GM23338 (cell line): ENCODE data around the gene TSHZ2. TPM values are rescaled to one million over a fixed set of nuclear protein-coding genes. Genes with fewer than 3 reads are reported as not detected.

Source experiments
- ATAC-seq: fragments of 200-7000 bp; cut with Tn5 transposase; 3 replicates; pipeline ENCODE4 v1.9.1; 2020
- DNase-seq: peaks from one replicate; pipeline ENCODE4 v3.0.0-alpha.2; 2015; ENCODE audit warnings: low spot score
- H2AFZ ChIP-seq: fragments of 200-600 bp; sonication (generic); 2 replicates; pipeline ENCODE4 v1.8.0; 2016; ENCODE audit warnings: antibody characterized with exemption, mild to moderate bottlenecking, moderate library complexity
- H3F3A ChIP-seq: fragments of 200-600 bp; sonication (generic); replicated peaks from 2 replicates; pipeline ENCODE4 v1.8.0; 2017; ENCODE audit warnings: antibody characterized with exemption, mixed run types, low read depth
- H3K27ac ChIP-seq: fragments of 200-600 bp; sonication (generic); 2 replicates; pipeline ENCODE4 v1.6.1; 2016; ENCODE audit warnings: low read depth
- H3K27me3 ChIP-seq: fragments of 200-600 bp; sonication (generic); 2 replicates; pipeline ENCODE4 v1.8.0; 2016; ENCODE audit warnings: mild to moderate bottlenecking, mixed run types, moderate library complexity; ENCODE audit not compliant: insufficient read depth
- H3K36me3 ChIP-seq: fragments of 200-600 bp; sonication (generic); 2 replicates; pipeline ENCODE4 v1.8.0; 2016; ENCODE audit warnings: mild to moderate bottlenecking; ENCODE audit not compliant: insufficient read depth
- H3K4me1 ChIP-seq: fragments of 200-600 bp; sonication (generic); 2 replicates; pipeline ENCODE4 v1.8.0; 2016; ENCODE audit warnings: mild to moderate bottlenecking, moderate library complexity; ENCODE audit not compliant: insufficient read depth
- H3K4me2 ChIP-seq: fragments of 200-600 bp; sonication (generic); 2 replicates; pipeline ENCODE4 v1.7.1; 2017; ENCODE audit warnings: mixed run types
- H3K4me3 ChIP-seq: fragments of 200-600 bp; sonication (generic); 2 replicates; pipeline ENCODE4 v1.6.1; 2016; ENCODE audit warnings: mixed run types
- H3K79me2 ChIP-seq: fragments of 200-600 bp; sonication (generic); replicated peaks from 2 replicates; pipeline ENCODE4 v1.8.0; 2017; ENCODE audit warnings: mild to moderate bottlenecking; ENCODE audit not compliant: insufficient read depth
- H3K9me2 ChIP-seq: fragments of 200-600 bp; sonication (generic); 2 replicates; pipeline ENCODE4 v1.8.0; 2017; ENCODE audit not compliant: insufficient read depth
- H4K20me1 ChIP-seq: fragments of 200-600 bp; sonication (generic); replicated peaks from 2 replicates; pipeline ENCODE4 v1.8.0; 2017; ENCODE audit warnings: mild to moderate bottlenecking; ENCODE audit not compliant: insufficient read depth
- H3K27ac Mint-ChIP-seq: 2 replicates; pipeline ENCODE4 v1.8.0; 2020; ENCODE audit warnings: inconsistent platforms, mild to moderate bottlenecking, moderate library complexity, mixed read lengths
- H3K27me3 Mint-ChIP-seq: 3 replicates; pipeline ENCODE4 v1.8.0; 2022; ENCODE audit warnings: low read depth, mild to moderate bottlenecking, moderate library complexity, mixed read lengths, inconsistent platforms; ENCODE audit not compliant: insufficient read depth, poor library complexity
- H3K36me3 Mint-ChIP-seq: 3 replicates; pipeline ENCODE4 v1.8.0; 2021; ENCODE audit warnings: low read depth, mild to moderate bottlenecking, inconsistent platforms, moderate library complexity, mixed read lengths
- H3K4me1 Mint-ChIP-seq: 3 replicates; pipeline ENCODE4 v1.8.0; 2020; ENCODE audit warnings: mild to moderate bottlenecking, inconsistent platforms, mixed read lengths
- H3K4me3 Mint-ChIP-seq: 3 replicates; pipeline ENCODE4 v1.8.0; 2021; ENCODE audit warnings: moderate library complexity, mild to moderate bottlenecking, inconsistent platforms, mixed read lengths
- H3K9me3 Mint-ChIP-seq: 3 replicates; pipeline ENCODE4 v1.8.0; 2020; ENCODE audit warnings: moderate library complexity, mild to moderate bottlenecking, inconsistent platforms, mixed read lengths
- CREB1 ChIP-seq: fragments of 250-450 bp; sonication (Bioruptor Pico); IDR thresholded peaks from 2 replicates; pipeline ENCODE4 v1.5.0; 2020; ENCODE audit warnings: low read depth, mild to moderate bottlenecking, moderate library complexity
- CTCF ChIP-seq, 2 experiments: fragments of 200-600 bp in 1 of 2; sonication (generic) in 1 of 2; conservative IDR thresholded peaks; 2 replicates each; pipeline versions ENCODE4 v1.5.1 to v1.6.1; 2016 to 2017; ENCODE audit warnings: antibody characterized with exemption in 2 of 2, low read depth in 2 of 2, mild to moderate bottlenecking in 2 of 2, moderate library complexity in 1 of 2
- EZH2 ChIP-seq: fragments of 200-600 bp; sonication (generic); IDR thresholded peaks from one replicate; pipeline ENCODE4 v1.8.0; 2017; ENCODE audit warnings: antibody characterized with exemption, mild to moderate bottlenecking, low read depth; ENCODE audit not compliant: unreplicated experiment
- EZH2phosphoT487 ChIP-seq: fragments of 200-600 bp; sonication (generic); IDR thresholded peaks from one replicate; pipeline ENCODE4 v1.8.1; 2018; ENCODE audit warnings: antibody characterized with exemption; ENCODE audit not compliant: unreplicated experiment
- JUNB ChIP-seq: IDR thresholded peaks from one replicate; pipeline ENCODE4 v1.6.1; 2016; ENCODE audit warnings: antibody characterized with exemption; ENCODE audit not compliant: unreplicated experiment
- POLR2AphosphoS5 ChIP-seq: IDR thresholded peaks from 2 replicates; pipeline ENCODE4 v1.6.1; 2016; ENCODE audit warnings: antibody characterized with exemption, low read depth
- STAT1 ChIP-seq: IDR thresholded peaks from one replicate; pipeline ENCODE4 v1.6.1; 2016; ENCODE audit warnings: antibody characterized with exemption; ENCODE audit not compliant: unreplicated experiment
- ZNF114 ChIP-seq: fragments of 250-450 bp; sonication (Bioruptor Pico); IDR thresholded peaks from 2 replicates; pipeline ENCODE4 v1.5.0; 2020; ENCODE audit warnings: mild to moderate bottlenecking, moderate library complexity
- ZNF331 ChIP-seq: fragments of 250-450 bp; sonication (Bioruptor Pico); IDR thresholded peaks from 2 replicates; pipeline ENCODE4 v1.5.0; 2020; ENCODE audit warnings: low read depth, mild to moderate bottlenecking, moderate library complexity
- polyA plus RNA-seq: library from polyadenylated mRNA; unstranded; fragments of >200 nt; fragmentation: Nextera tagmentation; extraction: Ambion mirVana; gene quantifications from 2 replicates; pipeline ENCODE4 v1.2.1, GENCODE V29; 2016
- total RNA-seq: library from RNA; depleted of rRNA; stranded (reverse); fragments of >200 nt; shearing (Covaris generic); gene quantifications from 2 replicates; pipeline ENCODE4 v1.2.3, GENCODE V29; 2014
- TF ChIP-seq, protein P1 (sequence below): IDR thresholded peaks from 2 replicates; pipeline ENCODE4 v1.6.1; 2016; ENCODE audit warnings: antibody characterized with exemption
- TF ChIP-seq, protein P2 (sequence below): fragments of 250-450 bp; sonication (Bioruptor Pico); IDR thresholded peaks from 2 replicates; pipeline ENCODE4 v1.5.0; 2020; ENCODE audit warnings: mild to moderate bottlenecking, moderate library complexity

TSHZ2 gene
- total and polyA plus RNA-seq, 2 experiments from 2014 or later: 0.49 to 1.3 TPM

GRCh38 chr20:53186635-53187034 is 214.5 kb downstream of the TSHZ2 start:
- Mint-ChIP-seq H3K36me3 (no peaks in the 10 kb centered on the region), H3K27me3 (no peaks in the 10 kb centered on the region), H3K27ac (no peak overlapping the region), H3K4me3 (no peak overlapping the region), H3K4me1 (peaks cover 16% of the 10 kb centered on the region; the same call in 2 of the 3 replicates), H3K9me3 (no peaks in the 10 kb centered on the region)
- Histone ChIP-seq H3K9me2 (no peaks in the 10 kb centered on the region), H3K27me3 (no peaks in the 10 kb centered on the region), H3K27ac (no peak overlapping the region), H3K4me2 (no peak overlapping the region), H3K4me1 (peaks cover 7% of the 10 kb centered on the region; the same call in 1 of the 2 replicates), H2AFZ (no peak overlapping the region), H3K4me3 (no peak overlapping the region), H3K79me2 (no peaks in the 10 kb centered on the region), H3K36me3 (no peaks in the 10 kb centered on the region), H3F3A (no peaks in the 10 kb centered on the region), H4K20me1 (no peaks in the 10 kb centered on the region)
- peak; percentile 59 for ATAC-seq
- peak; percentile 50 for DNase-seq
- TF ChIP-seq EZH2 (no peak), POLR2AphosphoS5 (no peak), ZNF114 (CRISPR knock-in tag) (no peak), JUNB (no peak), CTCF (conservative IDR thresholded peaks at IDR 0.05; ENCODE audit: low read depth in 2 of 2) (peak; percentile 44 to 57; a peak in 3 of 4 replicates), STAT1 (no peak)
- TF ChIP-seq, protein P1, sequence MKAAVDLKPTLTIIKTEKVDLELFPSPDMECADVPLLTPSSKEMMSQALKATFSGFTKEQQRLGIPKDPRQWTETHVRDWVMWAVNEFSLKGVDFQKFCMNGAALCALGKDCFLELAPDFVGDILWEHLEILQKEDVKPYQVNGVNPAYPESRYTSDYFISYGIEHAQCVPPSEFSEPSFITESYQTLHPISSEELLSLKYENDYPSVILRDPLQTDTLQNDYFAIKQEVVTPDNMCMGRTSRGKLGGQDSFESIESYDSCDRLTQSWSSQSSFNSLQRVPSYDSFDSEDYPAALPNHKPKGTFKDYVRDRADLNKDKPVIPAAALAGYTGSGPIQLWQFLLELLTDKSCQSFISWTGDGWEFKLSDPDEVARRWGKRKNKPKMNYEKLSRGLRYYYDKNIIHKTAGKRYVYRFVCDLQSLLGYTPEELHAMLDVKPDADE: no peak

GRCh38 chr20:53187392-53188068 is 215.4 kb downstream of the TSHZ2 start:
- Histone ChIP-seq H3K9me2 (no peaks in the 10 kb centered on the region), H3K4me3 (no peak overlapping the region), H3K27me3 (no peaks in the 10 kb centered on the region), H3K27ac (no peak overlapping the region), H2AFZ (peak overlapping the region; percentile 84), H3F3A (no peaks in the 10 kb centered on the region), H3K4me1 (peaks cover 7% of the 10 kb centered on the region; the same call in 1 of the 2 replicates), H3K4me2 (no peak overlapping the region), H3K36me3 (no peaks in the 10 kb centered on the region), H4K20me1 (no peaks in the 10 kb centered on the region), H3K79me2 (no peaks in the 10 kb centered on the region)
- Mint-ChIP-seq H3K36me3 (no peaks in the 10 kb centered on the region), H3K9me3 (no peaks in the 10 kb centered on the region), H3K27me3 (no peaks in the 10 kb centered on the region), H3K4me1 (peaks cover 16% of the 10 kb centered on the region; the same call in 2 of the 3 replicates), H3K4me3 (no peak overlapping the region), H3K27ac (no peak overlapping the region)
- ATAC-seq: no peak
- no peak for DNase-seq
- TF ChIP-seq, protein P2, sequence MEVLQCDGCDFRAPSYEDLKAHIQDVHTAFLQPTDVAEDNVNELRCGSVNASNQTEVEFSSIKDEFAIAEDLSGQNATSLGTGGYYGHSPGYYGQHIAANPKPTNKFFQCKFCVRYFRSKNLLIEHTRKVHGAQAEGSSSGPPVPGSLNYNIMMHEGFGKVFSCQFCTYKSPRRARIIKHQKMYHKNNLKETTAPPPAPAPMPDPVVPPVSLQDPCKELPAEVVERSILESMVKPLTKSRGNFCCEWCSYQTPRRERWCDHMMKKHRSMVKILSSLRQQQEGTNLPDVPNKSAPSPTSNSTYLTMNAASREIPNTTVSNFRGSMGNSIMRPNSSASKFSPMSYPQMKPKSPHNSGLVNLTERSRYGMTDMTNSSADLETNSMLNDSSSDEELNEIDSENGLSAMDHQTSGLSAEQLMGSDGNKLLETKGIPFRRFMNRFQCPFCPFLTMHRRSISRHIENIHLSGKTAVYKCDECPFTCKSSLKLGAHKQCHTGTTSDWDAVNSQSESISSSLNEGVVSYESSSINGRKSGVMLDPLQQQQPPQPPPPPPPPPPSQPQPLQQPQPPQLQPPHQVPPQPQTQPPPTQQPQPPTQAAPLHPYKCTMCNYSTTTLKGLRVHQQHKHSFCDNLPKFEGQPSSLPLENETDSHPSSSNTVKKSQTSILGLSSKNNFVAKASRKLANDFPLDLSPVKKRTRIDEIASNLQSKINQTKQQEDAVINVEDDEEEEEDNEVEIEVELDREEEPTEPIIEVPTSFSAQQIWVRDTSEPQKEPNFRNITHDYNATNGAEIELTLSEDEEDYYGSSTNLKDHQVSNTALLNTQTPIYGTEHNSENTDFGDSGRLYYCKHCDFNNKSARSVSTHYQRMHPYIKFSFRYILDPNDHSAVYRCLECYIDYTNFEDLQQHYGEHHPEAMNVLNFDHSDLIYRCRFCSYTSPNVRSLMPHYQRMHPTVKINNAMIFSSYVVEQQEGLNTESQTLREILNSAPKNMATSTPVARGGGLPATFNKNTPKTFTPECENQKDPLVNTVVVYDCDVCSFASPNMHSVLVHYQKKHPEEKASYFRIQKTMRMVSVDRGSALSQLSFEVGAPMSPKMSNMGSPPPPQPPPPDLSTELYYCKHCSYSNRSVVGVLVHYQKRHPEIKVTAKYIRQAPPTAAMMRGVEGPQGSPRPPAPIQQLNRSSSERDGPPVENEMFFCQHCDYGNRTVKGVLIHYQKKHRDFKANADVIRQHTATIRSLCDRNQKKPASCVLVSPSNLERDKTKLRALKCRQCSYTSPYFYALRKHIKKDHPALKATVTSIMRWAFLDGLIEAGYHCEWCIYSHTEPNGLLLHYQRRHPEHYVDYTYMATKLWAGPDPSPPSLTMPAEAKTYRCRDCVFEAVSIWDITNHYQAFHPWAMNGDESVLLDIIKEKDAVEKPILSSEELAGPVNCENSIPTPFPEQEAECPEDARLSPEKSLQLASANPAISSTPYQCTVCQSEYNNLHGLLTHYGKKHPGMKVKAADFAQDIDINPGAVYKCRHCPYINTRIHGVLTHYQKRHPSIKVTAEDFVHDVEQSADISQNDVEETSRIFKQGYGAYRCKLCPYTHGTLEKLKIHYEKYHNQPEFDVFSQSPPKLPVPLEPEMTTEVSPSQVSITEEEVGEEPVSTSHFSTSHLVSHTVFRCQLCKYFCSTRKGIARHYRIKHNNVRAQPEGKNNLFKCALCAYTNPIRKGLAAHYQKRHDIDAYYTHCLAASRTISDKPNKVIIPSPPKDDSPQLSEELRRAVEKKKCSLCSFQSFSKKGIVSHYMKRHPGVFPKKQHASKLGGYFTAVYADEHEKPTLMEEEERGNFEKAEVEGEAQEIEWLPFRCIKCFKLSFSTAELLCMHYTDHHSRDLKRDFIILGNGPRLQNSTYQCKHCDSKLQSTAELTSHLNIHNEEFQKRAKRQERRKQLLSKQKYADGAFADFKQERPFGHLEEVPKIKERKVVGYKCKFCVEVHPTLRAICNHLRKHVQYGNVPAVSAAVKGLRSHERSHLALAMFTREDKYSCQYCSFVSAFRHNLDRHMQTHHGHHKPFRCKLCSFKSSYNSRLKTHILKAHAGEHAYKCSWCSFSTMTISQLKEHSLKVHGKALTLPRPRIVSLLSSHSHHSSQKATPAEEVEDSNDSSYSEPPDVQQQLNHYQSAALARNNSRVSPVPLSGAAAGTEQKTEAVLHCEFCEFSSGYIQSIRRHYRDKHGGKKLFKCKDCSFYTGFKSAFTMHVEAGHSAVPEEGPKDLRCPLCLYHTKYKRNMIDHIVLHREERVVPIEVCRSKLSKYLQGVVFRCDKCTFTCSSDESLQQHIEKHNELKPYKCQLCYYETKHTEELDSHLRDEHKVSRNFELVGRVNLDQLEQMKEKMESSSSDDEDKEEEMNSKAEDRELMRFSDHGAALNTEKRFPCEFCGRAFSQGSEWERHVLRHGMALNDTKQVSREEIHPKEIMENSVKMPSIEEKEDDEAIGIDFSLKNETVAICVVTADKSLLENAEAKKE: no peak
- TF ChIP-seq EZH2phosphoT487: no peak
- TF ChIP-seq JUNB: no peak
- no peak for TF ChIP-seq POLR2AphosphoS5
- TF ChIP-seq CREB1: no peak
- no peak for TF ChIP-seq ZNF331 (CRISPR knock-in tag)
- TF ChIP-seq, protein P1: no peak
